Measurements from ENCODE around the gene LYPD4.
"Not testable (repeated sequence)": the region's sequence is repeated elsewhere in the genome, so short reads cannot be mapped to it uniquely, and the experiment has no call there.

Gene LYPD4

GRCh38 chr19:41844601-41845000 is at the start of gene LYPD4:
TSS of gene LYPD4 (minus strand) at chr19:41844683. CDS start at chr19:41839285, 5,398 bp downstream.
- DNase-seq (ENCODE audit: low read depth in 2 of 2): no peak

GRCh38 chr19:41893899-41894298 is 49.4 kb upstream of the LYPD4 start:
- no peak for DNase-seq (ENCODE audit: low read depth in 2 of 2)

DNA sequence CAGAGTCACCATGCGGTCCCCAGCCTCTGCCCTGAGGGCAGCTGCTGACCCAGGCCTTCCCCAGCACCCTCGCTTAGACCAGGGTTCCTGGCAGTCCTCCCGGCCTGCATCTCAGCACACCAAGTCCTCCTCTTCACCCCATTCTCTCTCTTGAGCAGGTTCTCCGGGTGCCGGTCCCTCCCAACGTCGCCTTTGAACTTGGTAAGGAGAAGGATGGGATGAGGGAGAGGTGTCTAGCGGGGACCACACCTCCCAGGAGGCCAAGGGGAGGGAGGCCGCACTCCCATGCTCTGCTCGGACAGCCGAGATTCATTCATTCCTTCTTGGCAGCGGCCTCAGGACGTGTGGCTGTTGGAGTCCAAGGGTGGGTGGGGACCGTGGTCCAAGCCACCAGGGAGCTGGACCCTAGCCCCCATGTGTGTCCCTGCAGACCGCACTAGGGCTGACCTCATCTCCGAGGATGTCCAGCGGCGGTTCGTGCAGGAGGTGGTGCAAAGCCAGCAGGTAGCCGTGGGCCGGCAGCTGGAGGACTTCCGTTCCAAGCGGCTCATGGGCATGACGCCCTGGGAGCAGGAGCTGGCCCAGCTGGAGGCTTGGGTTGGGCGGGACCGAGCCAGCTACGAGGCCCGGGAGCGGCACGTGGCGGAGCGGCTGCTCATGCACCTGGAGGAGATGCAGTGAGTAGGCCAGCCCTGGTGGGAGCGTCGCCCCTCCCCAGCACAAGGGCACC is 47.9 kb upstream of the LYPD4 start:
- no peak for DNase-seq (ENCODE audit: low read depth in 2 of 2)

GRCh38 chr19:41890936-41891335 is 46.5 kb upstream of the LYPD4 start:
- no peak for DNase-seq (ENCODE audit: low read depth in 2 of 2)

GRCh38 chr19:41889896-41890295 is 45.4 kb upstream of the LYPD4 start:
- DNase-seq (ENCODE audit: low read depth in 2 of 2): no peak

DNA sequence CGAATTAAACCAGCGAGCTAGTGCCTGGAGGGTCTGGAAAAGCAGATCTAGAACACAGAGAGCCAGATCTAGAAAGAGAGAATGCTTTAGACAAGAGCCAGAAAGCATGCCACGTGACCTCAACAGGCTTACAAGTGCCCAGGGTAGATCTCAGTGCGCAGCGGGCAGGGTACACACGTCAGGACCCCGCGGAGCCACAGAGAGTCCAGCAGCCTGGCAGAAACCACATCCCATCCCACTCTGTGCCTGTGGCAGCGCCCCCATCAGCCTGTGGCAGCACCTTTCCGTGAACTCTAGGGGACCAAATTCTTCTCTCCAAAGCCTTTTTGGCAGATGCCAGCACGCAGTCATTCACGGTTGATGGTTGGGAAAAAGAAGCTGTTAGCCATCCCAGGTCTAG is 44.4 kb upstream of the LYPD4 start:
- no peak for DNase-seq (ENCODE audit: low read depth in 2 of 2)

DNA sequence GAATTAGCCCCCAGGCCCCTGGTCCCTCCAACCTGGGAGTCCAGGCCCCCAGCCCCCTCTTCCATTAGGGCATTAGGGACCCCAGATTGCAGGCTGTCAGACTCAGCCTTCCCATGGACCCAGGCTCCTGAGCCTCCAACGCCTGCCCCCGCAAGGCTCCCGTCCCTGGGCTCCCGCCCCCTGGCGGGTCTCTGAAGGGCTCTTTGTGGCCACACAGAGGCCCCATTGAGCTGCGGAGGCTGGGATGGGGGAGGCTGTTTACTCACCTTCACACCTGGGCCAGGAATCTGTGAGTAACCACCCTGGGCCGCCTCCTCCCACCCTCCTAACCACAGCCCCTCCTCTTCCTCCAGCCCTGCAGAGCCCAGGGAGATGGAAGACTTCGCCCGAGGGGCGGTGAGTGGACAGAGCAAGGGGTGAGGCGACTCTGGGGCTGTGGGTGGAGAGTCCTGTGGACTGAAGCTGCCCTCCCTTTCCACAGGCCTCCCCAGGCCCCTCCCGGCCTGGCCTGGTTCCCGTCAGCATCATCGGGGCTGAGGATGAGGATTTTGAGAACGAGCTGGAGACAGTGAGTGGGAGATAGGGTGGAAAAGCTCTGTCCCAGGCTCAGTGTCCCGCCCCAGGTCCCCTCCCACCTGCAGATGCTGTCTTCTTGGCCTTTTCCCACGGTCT is 43.4 kb upstream of the LYPD4 start:
- peak; percentile 79 to 82 for DNase-seq (ENCODE audit: low read depth in 2 of 2)

DNA sequence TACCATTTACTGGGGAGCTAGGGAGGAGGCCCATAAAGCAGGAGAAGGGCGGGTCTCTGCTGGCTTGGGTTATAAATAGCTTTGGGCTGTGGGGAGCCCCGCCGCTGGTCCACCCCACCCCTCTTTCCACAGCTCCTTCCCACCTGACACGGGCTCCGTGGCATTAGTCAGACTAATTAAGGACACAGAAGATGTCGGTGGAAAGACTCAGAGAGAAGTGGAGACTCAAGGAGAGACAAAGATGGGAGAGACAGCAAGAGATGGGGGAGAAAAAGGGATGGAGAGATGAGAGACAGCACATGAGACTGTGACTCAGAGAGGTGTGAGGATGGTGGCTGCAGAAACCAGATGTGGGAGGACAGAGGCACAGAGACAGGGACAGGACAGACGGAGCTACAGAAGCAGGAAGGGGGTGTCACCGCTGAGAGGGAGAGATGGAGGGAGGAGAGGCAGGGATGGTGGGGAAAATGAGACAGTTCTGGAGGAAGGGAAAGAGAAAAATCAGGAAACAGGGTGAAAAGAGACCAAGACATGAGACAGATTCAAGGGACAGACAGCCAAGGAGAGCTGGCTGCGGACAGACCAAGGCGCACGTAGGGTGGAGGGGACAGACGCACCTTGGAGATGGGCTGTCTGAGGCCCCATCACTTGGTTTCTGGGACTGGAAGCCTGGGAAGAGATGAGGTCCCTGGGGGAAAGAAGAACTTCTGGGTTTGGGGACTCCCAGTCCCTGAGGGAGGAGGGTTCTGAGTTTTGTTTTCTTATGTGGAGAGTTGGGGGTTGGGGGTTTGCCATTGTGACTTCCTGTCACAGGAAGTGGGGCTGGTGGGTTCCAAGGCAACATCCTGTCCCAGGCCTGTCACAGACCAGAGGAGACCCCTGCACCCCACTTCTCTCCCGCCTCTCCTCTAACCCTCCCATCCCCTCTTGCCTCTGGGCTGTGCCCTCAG is 42.6 kb upstream of the LYPD4 start:
- no peak for DNase-seq (ENCODE audit: low read depth in 2 of 2)

DNA sequence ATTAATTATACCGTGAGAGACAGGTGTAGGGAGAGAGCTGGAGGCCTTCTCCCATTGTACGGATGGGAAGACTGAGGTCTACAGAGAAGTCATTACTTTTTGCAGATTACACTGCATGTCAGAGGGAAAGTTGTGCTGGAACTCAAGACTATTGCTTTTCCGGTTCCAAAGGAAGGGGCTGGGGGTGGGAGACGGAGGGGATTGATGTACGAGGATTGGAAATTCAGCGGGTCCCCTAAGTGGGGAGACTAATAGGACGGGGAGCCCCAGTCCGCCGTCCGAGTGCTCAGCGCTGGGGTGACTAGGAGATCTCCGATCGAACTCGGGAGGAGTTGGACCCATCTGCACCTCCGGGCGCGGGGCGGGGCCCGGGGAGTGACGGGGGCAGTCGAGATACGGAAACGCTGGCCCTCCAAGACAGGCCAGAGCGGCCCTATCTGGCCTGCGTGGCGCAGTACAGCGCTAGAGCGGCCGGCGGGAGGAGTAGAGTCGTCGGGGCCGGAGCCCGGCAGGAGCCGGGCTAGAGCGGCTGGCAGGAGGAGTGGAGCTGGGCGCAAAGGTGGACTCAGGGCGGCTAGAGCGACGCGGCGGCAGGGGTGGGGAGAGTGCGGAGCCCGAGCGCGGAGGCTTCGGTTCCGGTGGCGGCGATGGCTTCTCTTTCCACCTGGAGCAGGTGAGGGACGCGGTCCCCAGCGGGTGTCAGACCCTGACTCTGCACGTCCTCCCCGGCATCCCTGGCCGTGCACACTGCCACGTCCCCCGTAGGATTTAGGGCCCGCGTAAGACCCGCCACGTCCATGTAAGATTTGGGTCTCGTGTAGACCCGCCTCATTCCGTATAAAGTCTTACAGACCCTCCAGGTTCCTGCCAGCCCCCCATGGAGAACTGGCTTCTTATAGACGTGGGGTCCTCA is 39.6 kb upstream of the LYPD4 start:
- DNase-seq (ENCODE audit: low read depth in 2 of 2): peak; percentile 87 to 91

DNA sequence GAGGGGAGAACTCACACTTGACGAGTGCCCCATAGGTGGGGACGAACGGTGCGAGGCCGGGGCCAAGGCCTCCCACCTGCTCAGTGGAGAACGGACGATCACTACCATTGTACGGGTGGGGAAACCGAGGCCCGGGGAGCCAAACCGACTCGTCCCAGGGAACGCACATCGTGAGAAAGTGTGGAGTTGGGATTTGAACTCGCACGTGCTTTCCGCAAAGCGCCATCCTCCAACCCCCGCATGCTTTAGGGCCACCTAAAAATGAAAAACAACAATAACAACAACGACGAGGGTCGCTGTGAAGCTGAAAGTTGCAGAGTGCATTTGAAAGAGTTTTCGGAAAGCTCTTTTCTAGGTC is 39.0 kb upstream of the LYPD4 start:
- DNase-seq (ENCODE audit: low read depth in 2 of 2): no peak

DNA sequence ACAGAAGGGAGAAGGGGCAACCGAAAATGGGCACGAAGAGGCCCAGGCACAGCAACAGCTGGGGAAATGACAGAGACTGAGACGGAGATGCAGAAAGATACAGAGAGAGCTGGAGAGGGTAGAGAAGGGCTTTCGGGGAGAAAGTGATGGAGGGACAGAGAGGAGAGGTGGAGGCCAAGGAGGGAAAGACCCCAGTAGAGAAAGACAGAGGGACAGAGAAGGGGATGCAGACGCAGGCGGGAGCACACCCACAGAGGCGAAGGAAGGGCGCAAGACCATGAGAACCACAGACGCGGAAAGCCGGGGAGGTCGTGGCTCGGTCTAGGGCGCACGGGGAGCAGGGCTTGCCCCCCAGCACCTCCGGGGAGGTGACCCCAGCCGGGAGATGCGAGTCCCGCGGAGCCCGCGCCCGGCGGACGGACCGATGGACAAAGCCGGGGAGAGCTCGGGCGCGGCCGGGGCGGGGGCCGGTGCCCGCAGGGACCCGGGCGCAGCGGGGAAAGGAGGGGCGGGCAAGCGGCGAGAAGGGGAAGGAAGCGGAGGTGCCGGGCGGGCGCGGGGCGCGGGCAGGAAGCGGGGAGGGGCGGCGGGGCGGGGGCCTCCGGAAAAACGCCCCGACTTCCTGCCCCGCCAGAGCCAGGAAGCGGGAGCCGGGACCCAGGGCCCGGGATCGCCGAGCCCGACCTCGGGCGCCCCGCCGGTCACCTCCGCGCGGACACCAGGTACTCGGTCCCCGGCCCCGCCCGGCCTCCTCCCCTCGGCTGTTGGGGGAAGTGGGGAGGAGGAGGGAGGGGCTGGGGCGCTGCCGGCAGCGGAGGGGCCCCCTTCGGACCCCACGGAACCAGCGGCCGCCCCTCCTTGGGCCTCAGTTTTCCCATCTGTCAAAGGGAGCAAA is 38.3 kb upstream of the LYPD4 start, which contains the start of gene ARHGEF1:
TSS of gene ARHGEF1 (plus strand) at position 617 of the 895 bp plus-strand sequence. CDS start 4,899 bp downstream, outside the sequence.
- DNase-seq (ENCODE audit: low read depth in 2 of 2): no peak

- no peak for DNase-seq (ENCODE audit: low read depth in 2 of 2)
Observed at GRCh38 chr19:41880329-41880708, 35.8 kb upstream of the LYPD4 start.

DNA sequence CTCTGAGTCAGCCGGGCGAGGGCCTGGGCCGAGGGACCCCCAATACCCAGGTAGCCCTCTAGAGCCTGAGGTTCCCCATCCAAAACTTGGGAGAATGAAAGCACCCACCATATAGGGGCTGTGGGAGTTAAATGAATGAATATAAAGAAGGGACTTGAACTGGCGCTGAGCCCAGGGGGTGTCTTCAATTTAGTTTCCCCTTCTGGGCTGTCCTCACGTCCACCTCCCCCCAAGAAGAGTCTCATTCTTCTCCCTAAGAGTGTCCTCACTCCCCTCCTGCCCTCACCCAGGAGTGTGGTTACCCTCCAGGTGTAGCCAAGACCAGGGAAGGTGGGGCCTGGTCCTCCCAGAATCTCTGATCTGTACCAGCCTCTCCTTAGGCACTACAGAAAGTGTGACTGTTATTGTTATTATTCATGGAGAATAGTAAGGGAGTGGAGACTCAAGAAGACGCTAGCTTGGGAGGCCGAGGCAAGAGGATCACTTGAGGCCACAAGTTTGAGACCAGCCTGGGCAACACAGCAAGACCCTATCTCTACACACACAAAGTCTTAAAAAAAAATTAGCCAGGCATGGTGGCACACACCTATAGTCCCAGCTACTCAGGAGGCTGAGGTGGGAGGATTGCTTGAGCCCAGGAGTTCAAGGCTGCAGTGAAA is 35.3 kb upstream of the LYPD4 start:
- DNase-seq (ENCODE audit: low read depth in 2 of 2): no peak

DNA sequence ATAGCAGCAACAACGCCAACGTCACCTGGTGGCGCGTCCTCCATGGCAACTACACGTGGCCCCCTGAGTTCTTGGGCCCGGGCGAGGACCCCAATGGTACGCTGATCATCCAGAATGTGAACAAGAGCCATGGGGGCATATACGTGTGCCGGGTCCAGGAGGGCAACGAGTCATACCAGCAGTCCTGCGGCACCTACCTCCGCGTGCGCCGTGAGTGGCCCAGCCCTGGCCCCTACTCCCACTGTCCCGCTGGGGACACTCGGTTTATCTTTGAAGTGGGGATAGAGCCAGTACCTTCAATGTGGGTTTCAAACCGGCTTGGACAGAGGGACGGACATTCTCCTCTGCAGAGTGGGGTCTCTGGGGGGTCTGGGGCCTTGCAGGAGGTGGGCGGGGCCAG is 34.6 kb upstream of the LYPD4 start:
- no peak for DNase-seq (ENCODE audit: low read depth in 2 of 2)

DNA sequence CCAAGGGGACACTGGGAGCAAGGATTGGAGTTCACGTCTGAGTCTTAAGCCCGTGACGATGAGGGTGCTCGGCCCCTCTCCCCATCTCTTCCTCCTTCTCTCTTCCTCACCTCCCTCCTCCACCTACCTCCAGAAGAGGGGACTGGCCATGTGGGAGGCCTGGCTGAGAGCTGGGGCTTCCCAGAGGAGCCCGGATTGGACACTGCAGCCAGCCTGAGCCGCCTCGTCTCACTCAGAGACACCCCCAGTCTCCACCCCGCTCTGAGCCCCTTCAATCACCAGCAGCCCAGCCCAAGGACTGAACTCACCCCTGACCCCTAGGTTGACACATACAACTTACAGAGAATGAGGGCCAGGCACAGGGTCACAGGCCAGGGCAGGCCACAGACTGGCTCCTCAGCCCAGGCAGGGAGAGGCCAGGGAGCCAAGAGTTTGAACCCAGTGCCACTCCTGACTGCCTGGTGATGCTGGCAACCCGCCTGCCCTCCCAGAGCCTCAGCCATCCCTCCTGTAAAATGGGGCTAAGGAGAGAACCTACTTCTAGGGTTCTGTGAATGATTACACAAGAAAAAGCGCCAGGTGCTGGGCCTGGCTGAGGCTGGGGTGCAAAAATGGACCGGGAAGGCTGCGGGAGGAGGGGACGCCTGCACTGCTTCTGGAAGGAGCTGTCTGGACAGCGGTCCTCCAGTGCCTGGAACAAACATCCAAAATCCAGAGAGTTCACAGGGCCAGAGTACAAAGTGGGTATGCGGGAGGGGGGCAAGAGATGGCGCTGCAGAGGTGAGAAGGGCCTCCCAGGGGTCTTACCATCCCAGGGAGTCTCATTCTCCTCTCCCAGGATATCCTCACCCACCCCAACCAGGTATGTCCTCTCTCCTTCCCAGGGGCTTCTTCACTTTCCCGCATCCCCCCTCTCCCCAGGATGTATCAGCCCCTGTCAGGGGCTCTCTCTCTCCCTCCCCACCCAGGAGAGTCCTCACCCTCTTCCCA is 33.7 kb upstream of the LYPD4 start:
- DNase-seq (ENCODE audit: low read depth in 2 of 2): no peak

DNA sequence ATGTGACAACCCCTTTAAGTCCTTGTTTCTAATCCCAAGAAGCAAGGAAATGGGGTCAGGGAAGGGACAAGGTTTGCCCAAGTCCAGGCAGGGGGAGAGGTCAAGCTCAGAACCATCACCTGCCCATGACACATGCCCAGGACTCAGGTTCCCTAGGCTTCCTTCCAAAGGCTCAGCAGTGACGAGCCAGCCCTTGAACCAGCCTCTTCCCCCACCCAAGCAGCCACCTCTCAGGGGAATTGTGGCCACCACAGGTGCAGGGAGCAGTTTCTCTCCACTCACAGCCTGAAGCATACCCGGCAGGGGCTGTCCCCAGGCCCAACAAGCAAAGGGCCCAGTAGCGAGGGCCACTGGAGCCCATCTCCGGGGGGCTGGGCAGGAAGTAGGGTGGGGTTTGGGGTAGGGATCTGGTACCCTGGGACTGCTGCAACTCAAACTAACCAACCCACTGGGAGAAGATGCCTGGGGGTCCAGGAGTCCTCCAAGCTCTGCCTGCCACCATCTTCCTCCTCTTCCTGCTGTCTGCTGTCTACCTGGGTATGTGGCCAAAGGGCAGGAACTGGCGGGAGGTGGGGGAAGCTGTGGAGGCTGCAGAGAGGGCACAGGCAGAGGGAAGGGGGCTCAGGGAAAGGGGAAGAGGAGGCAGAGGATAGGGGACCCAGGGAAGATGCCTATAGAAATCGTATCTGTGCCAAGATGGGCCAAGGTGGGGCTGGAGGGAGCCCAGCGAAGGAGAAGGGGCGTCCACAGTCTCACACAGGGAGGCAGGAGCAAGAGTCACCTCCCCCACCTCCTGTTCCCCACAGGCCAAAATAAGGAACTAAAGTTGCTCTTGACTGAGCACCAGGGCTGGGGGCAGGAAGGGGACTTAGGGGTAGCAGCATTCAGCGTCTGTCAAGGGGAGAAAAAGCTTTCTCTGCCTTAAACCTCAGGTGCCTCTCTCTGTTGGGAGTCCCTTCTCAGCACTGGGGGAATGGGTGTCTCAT is 32.7 kb upstream of the LYPD4 start, which contains the start of gene CD79A:
TSS of gene CD79A (plus strand) at position 433 of the 986 bp plus-strand sequence. CDS start at position 459, 26 bp downstream.
- DNase-seq (ENCODE audit: low read depth in 2 of 2): no peak

GRCh38 chr19:41875973-41876372 is 31.5 kb upstream of the LYPD4 start:
- not testable (repeated sequence) for DNase-seq (ENCODE audit: low read depth in 2 of 2)
